ENCODE measurements around the gene USP34. TPM values are rescaled to one million over a fixed set of nuclear protein-coding genes. Genes with fewer than 3 reads are reported as not detected.

Gene USP34
- total and polyA plus RNA-seq, 9 of the 15 experiments (the other 6 are each of a cell fraction or from before 2014, with no cell fraction given): 19.8 to 108 (median 67.8) TPM

DNA sequence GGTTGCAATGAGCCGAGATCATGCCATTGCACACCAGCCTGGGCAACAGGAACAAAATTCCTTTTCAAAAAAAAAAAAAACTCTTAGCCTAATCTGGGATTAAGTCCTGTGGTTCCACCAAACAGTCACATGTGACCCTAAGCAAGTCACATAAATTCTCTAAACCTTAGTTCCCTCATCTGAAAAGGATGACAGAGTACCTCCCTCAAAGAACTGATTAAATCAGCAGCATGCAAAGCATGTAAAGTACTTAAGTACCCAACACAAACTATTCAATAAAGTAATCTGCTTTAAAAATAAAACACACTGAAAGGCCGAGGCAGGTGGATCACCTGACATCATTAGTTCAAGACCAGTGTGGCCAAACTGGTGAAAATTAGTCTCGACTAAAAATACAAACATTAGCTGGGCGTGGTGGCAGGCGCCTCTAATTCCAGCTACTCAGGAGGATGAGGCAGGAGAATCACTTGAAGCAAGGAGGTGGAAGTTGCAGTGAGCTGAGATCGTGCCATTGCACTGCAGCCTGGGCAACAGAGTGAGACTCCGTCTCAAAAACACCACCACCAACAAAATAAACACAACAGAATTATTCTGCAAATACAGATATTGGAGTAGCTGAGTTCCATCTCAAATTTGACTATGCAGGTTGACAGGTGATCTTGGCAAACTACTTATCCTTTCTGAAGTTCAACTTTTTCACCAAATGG is 7.0 kb downstream of the USP34 start (continued):
- TF ChIP-seq, protein P1, sequence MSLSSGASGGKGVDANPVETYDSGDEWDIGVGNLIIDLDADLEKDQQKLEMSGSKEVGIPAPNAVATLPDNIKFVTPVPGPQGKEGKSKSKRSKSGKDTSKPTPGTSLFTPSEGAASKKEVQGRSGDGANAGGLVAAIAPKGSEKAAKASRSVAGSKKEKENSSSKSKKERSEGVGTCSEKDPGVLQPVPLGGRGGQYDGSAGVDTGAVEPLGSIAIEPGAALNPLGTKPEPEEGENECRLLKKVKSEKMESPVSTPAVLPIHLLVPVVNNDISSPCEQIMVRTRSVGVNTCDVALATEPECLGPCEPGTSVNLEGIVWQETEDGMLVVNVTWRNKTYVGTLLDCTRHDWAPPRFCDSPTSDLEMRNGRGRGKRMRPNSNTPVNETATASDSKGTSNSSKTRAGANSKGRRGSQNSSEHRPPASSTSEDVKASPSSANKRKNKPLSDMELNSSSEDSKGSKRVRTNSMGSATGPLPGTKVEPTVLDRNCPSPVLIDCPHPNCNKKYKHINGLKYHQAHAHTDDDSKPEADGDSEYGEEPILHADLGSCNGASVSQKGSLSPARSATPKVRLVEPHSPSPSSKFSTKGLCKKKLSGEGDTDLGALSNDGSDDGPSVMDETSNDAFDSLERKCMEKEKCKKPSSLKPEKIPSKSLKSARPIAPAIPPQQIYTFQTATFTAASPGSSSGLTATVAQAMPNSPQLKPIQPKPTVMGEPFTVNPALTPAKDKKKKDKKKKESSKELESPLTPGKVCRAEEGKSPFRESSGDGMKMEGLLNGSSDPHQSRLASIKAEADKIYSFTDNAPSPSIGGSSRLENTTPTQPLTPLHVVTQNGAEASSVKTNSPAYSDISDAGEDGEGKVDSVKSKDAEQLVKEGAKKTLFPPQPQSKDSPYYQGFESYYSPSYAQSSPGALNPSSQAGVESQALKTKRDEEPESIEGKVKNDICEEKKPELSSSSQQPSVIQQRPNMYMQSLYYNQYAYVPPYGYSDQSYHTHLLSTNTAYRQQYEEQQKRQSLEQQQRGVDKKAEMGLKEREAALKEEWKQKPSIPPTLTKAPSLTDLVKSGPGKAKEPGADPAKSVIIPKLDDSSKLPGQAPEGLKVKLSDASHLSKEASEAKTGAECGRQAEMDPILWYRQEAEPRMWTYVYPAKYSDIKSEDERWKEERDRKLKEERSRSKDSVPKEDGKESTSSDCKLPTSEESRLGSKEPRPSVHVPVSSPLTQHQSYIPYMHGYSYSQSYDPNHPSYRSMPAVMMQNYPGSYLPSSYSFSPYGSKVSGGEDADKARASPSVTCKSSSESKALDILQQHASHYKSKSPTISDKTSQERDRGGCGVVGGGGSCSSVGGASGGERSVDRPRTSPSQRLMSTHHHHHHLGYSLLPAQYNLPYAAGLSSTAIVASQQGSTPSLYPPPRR (CRISPR knock-in tag; IDR thresholded peaks at IDR 0.05; ENCODE audit: borderline replicate concordance): no peak
- TF ChIP-seq CREM (IDR thresholded peaks at IDR 0.05; ENCODE audit: low read depth) (no peak), RCOR1 (IDR thresholded peaks at IDR 0.05; ENCODE audit: borderline replicate concordance in 1 of 2, low read depth in 2 of 2, low read length in 2 of 2) (0 out of 4 replicates have a peak, but pooled peaks of 1 of the 2 experiments have one; percentile 26), NONO (IDR thresholded peaks at IDR 0.05; ENCODE audit: low read depth in 2 of 2, low read length in 1 of 2) (no peak), WHSC1 (IDR thresholded peaks at IDR 0.05; ENCODE audit: low read length) (no peak), PCBP1 (IDR thresholded peaks at IDR 0.05; ENCODE audit: low read depth, low read length, poor library complexity, severe bottlenecking) (no peak), GTF2E2 (tag; IDR thresholded peaks at IDR 0.05) (no peak), MCM5 (IDR thresholded peaks at IDR 0.05; ENCODE audit: low read depth) (no peak), PTTG1 (tag; IDR thresholded peaks at IDR 0.05; ENCODE audit: low read depth) (no peak), ZNF121 (CRISPR knock-in tag; conservative IDR thresholded peaks at IDR 0.05) (peak; percentile 65), ZNF830 (CRISPR knock-in tag; IDR thresholded peaks at IDR 0.05) (no peak), E2F3 (CRISPR knock-in tag; IDR thresholded peaks at IDR 0.05) (no peak), BRD9 (IDR thresholded peaks at IDR 0.05; ENCODE audit: low read depth, partially characterized antibody) (no peak), COPS2 (conservative IDR thresholded peaks at IDR 0.05) (no peak), CHCHD3 (CRISPR knock-in tag; IDR thresholded peaks at IDR 0.05) (no peak), FOS (IDR thresholded peaks at IDR 0.05; ENCODE audit: extremely low read depth, insufficient read length) (no peak), CEBPZ (IDR thresholded peaks at IDR 0.05; ENCODE audit: borderline replicate concordance, low read depth, low read length) (no peak)
- TF ChIP-seq, protein P2, sequence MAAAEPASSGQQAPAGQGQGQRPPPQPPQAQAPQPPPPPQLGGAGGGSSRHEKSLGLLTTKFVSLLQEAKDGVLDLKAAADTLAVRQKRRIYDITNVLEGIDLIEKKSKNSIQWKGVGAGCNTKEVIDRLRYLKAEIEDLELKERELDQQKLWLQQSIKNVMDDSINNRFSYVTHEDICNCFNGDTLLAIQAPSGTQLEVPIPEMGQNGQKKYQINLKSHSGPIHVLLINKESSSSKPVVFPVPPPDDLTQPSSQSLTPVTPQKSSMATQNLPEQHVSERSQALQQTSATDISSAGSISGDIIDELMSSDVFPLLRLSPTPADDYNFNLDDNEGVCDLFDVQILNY (CRISPR knock-in tag; IDR thresholded peaks at IDR 0.05): no peak
- TF ChIP-seq, protein P3, sequence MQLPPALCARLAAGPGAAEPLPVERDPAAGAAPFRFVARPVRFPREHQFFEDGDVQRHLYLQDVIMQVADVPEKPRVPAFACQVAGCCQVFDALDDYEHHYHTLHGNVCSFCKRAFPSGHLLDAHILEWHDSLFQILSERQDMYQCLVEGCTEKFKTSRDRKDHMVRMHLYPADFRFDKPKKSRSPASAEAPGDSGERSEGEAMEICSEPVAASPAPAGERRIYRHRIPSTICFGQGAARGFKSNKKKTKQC (CRISPR knock-in tag; IDR thresholded peaks at IDR 0.05): no peak

Data from K562 (cell line).